ENCODE results near the gene CDH4.

DNA sequence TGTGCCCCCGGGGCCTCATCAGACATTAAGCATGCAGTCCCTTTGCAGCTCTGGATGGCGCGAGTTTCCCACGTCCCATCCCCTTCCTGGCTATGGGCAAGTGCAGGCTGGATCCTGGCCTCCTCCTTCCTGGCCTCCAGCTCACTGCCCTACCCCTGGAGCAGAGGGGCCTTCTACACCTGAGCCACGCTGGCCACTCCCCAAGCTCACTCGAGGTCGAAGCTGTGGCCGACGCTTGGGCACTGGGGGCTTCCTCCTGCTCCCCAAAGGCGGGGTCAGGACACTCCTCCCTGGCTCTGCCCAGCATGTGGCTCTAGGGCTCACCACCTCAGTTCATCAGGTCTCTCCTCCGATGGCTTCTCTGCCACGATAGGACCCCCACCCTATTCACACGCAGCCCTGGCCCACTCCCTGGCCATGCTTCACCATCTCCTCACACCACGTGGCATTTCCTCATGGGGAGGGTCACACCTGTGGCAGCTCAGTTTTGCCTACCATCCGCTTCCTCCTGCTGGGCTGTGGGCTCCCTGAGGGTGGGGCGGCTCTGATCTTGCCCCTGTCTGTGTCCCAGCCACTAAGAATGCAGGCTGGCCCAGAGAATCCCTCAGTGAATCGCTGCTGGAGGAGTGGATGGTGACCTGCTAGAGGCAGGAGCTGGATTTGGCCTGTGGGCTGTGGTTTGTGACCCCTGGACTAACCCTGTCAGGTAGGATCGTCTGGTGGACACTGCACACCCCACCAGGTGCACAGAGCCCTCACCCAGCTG lies 532.9 kb downstream of the CDH4 start:
- TF ChIP-seq, protein P1, sequence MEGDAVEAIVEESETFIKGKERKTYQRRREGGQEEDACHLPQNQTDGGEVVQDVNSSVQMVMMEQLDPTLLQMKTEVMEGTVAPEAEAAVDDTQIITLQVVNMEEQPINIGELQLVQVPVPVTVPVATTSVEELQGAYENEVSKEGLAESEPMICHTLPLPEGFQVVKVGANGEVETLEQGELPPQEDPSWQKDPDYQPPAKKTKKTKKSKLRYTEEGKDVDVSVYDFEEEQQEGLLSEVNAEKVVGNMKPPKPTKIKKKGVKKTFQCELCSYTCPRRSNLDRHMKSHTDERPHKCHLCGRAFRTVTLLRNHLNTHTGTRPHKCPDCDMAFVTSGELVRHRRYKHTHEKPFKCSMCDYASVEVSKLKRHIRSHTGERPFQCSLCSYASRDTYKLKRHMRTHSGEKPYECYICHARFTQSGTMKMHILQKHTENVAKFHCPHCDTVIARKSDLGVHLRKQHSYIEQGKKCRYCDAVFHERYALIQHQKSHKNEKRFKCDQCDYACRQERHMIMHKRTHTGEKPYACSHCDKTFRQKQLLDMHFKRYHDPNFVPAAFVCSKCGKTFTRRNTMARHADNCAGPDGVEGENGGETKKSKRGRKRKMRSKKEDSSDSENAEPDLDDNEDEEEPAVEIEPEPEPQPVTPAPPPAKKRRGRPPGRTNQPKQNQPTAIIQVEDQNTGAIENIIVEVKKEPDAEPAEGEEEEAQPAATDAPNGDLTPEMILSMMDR (conservative IDR thresholded peaks at IDR 0.05; ENCODE audit: low read depth, low read length) = no peak
- TF ChIP-seq SMC3 (IDR thresholded peaks at IDR 0.05; ENCODE audit: low read depth, low read length) = no peak
- no peak for TF ChIP-seq POLR2A (IDR thresholded peaks at IDR 0.05; ENCODE audit: low read depth, low read length)
- no peak for TF ChIP-seq RAD21 (IDR thresholded peaks at IDR 0.05; ENCODE audit: low read length)
- TF ChIP-seq RCOR1 (IDR thresholded peaks at IDR 0.05; ENCODE audit: insufficient replicate concordance, low read length) = no peak

Data from IMR-90 (cell line).